ENCODE results near the gene EFNA1.

DNA sequence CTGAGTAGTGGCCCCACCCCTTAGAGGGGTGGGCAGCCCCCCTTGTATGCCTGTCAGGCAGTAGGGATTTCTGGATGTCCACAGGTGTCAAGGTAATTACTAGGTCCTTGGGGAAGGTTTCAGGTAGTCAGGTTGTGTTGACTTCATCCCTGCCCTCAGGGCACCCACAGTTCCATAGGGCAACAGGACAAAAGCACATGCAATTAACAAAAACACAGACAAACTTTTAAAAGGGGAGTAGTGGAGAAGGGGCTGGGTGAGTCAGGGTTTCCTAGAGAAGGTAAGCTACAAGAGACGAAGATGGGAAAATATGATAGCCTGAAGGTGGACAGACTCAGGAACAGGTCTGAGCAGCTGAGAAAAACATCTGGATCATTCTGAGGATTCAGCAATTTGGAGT is 31.3 kb downstream of the EFNA1 start:
- TF ChIP-seq, protein P1, sequence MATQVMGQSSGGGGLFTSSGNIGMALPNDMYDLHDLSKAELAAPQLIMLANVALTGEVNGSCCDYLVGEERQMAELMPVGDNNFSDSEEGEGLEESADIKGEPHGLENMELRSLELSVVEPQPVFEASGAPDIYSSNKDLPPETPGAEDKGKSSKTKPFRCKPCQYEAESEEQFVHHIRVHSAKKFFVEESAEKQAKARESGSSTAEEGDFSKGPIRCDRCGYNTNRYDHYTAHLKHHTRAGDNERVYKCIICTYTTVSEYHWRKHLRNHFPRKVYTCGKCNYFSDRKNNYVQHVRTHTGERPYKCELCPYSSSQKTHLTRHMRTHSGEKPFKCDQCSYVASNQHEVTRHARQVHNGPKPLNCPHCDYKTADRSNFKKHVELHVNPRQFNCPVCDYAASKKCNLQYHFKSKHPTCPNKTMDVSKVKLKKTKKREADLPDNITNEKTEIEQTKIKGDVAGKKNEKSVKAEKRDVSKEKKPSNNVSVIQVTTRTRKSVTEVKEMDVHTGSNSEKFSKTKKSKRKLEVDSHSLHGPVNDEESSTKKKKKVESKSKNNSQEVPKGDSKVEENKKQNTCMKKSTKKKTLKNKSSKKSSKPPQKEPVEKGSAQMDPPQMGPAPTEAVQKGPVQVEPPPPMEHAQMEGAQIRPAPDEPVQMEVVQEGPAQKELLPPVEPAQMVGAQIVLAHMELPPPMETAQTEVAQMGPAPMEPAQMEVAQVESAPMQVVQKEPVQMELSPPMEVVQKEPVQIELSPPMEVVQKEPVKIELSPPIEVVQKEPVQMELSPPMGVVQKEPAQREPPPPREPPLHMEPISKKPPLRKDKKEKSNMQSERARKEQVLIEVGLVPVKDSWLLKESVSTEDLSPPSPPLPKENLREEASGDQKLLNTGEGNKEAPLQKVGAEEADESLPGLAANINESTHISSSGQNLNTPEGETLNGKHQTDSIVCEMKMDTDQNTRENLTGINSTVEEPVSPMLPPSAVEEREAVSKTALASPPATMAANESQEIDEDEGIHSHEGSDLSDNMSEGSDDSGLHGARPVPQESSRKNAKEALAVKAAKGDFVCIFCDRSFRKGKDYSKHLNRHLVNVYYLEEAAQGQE (IDR thresholded peaks at IDR 0.05; ENCODE audit: insufficient read depth in 1 of 2, low read depth in 2 of 2, low read length in 2 of 2): no peak
- TF ChIP-seq TAF1 (IDR thresholded peaks at IDR 0.05; ENCODE audit: borderline replicate concordance, insufficient read depth, low read length) (no peak), POLR2AphosphoS5 (IDR thresholded peaks at IDR 0.05; ENCODE audit: low read depth, low read length) (no peak), FOXP2 (optimal IDR thresholded peaks at IDR 0.05; ENCODE audit: borderline replicate concordance, extremely low read depth, extremely low read length, insufficient read depth) (no peak)

All from PFSK-1 (cell line).